GM12878 (cell line): ENCODE data around the gene UTF1. TPM values are rescaled to one million over a fixed set of nuclear protein-coding genes. Genes with fewer than 3 reads are reported as not detected.

Experiments used
- ATAC-seq: fragments of 200-7000 bp; cut with Tn5 transposase; 3 replicates; pipeline ENCODE4 v1.9.1; 2020; ENCODE audit warnings: mild to moderate bottlenecking, moderate library complexity
- BruUV-seq: library from RNA; stranded (reverse); fragments of 400-500 nt; replicated peaks from 2 replicates; lab custom pipeline; 2021; lab: Mats Ljungman, UMichigan
- CTCF ChIA-PET: fragments of 300-600 bp; sonication (Branson Sonifier 250); formaldehyde crosslinking; extraction: SDS; loops from one replicate; lab custom pipeline; 2021; ENCODE audit warnings: inconsistent platforms; lab: Yijun Ruan, JAX
- POLR2A ChIA-PET: fragments of 350-600 bp; formaldehyde crosslinking; extraction: SDS; loops from one replicate; lab custom pipeline; 2021; ENCODE audit warnings: inconsistent platforms; lab: Charles Lee
- RAD21 ChIA-PET: fragments of 300-600 bp; sonication (Branson Sonifier 250); formaldehyde crosslinking; loops from one replicate; lab custom pipeline; 2023; ENCODE audit warnings: antibody characterized with exemption; ENCODE audit not compliant: unreplicated experiment; lab: Charles Lee
- SMC1A ChIA-PET: fragments of 300-600 bp; sonication (Branson Sonifier 250); formaldehyde crosslinking; loops from one replicate; lab custom pipeline; 2023; ENCODE audit not compliant: unreplicated experiment, uncharacterized antibody; lab: Charles Lee
- DNase-seq: peaks from one replicate; pipeline ENCODE4 v3.0.0-alpha.2; 2011; ENCODE audit warnings: low read depth, low spot score
- FAIRE-seq: peaks from 3 replicates; lab custom pipeline; 2011; peaks lifted over from hg19 to GRCh38; lab: Jason Lieb, UNC
- H2AFZ ChIP-seq: 2 replicates; pipeline ENCODE4 v1.6.0; 2011; ENCODE audit warnings: low read depth, low read length, control low read depth; ENCODE audit not compliant: control insufficient read depth
- H3K27ac ChIP-seq: 2 replicates; pipeline ENCODE4 v1.5.1; 2011; ENCODE audit warnings: control low read depth; ENCODE audit not compliant: control insufficient read depth, insufficient read depth
- H3K27me3 ChIP-seq, 2 experiments: replicated peaks in 1 of 2; 2 replicates each; pipeline versions ENCODE4 v1.6.0 to v1.6.1; 2011; ENCODE audit warnings: low read length in 1 of 2; ENCODE audit not compliant: control insufficient read depth in 2 of 2, insufficient read depth in 2 of 2
- H3K36me3 ChIP-seq, 2 experiments: 2 replicates each; pipeline ENCODE4 v1.5.1; 2011; ENCODE audit warnings: low read length in 1 of 2; ENCODE audit not compliant: control insufficient read depth in 2 of 2, insufficient read depth in 2 of 2
- H3K4me1 ChIP-seq: 2 replicates; pipeline ENCODE4 v1.6.1; 2011; ENCODE audit warnings: mild to moderate bottlenecking, low read length, moderate library complexity, mixed read lengths; ENCODE audit not compliant: control insufficient read depth, insufficient read depth
- H3K4me2 ChIP-seq: 2 replicates; pipeline ENCODE4 v1.6.0; 2011; ENCODE audit warnings: control low read depth; ENCODE audit not compliant: control insufficient read depth, insufficient read depth
- H3K4me3 ChIP-seq: fragments of 200-600 bp; sonication (generic); 2 replicates; pipeline ENCODE4 v1.5.1; 2016
- H3K79me2 ChIP-seq: 2 replicates; pipeline ENCODE4 v1.6.0; 2011; ENCODE audit warnings: low read length; ENCODE audit not compliant: control insufficient read depth, insufficient read depth
- H3K9ac ChIP-seq: 2 replicates; pipeline ENCODE4 v1.8.0; 2011; ENCODE audit warnings: low read length, control low read depth, mixed read lengths; ENCODE audit not compliant: control insufficient read depth, insufficient read depth
- H3K9me3 ChIP-seq: replicated peaks from 3 replicates; pipeline ENCODE4 v1.5.1; 2011; ENCODE audit warnings: mild to moderate bottlenecking, low read length; ENCODE audit not compliant: control insufficient read depth, insufficient read depth
- H4K20me1 ChIP-seq: 2 replicates; pipeline ENCODE4 v1.6.0; 2011; ENCODE audit not compliant: control insufficient read depth, insufficient read depth
- DPF2 ChIP-seq: fragments of 450-650 bp; IDR thresholded peaks from 2 replicates; pipeline ENCODE4 v1.6.1; 2017; ENCODE audit warnings: mild to moderate bottlenecking
- HDAC2 ChIP-seq: fragments of 200-600 bp; sonication (generic); IDR thresholded peaks from 2 replicates; pipeline ENCODE4 v1.6.1; 2017
- IRF3 ChIP-seq: fragments of 450-650 bp; IDR thresholded peaks from 2 replicates; pipeline ENCODE4 v1.6.1; 2014; ENCODE audit warnings: mild to moderate bottlenecking
- ZBTB40 ChIP-seq: fragments of 450-650 bp; IDR thresholded peaks from 2 replicates; pipeline ENCODE4 v1.6.1; 2016; ENCODE audit warnings: mild to moderate bottlenecking, moderate library complexity, borderline replicate concordance
- WGBS: methylation state at CpG from one replicate; pipeline ENCODE4 v1.1.6; 2016; ENCODE audit warnings: low lambda C conversion rate; ENCODE audit not compliant: insufficient replicate concordance, insufficient coverage; ENCODE audit errors: missing lambda C conversion rate; 5-methylcytosine and 5-hydroxymethylcytosine counted together
- in situ Hi-C: fragments of 300-500 bp; cut with MboI; formaldehyde crosslinking; loops from 9 replicates; pipeline ENCODE4 v1.14.3; 2018; ENCODE audit warnings: mixed read lengths
- intact Hi-C: fragments of 100-400 bp; cut with micrococcal nuclease; formaldehyde crosslinking; loops from one replicate; pipeline ENCODE4 v1.14.2; 2022; ENCODE audit not compliant: unreplicated experiment
- polyA plus RNA-seq, 11 experiments: library from polyadenylated mRNA; depleted of rRNA in 4 of 11; unstranded in 6 of 11; stranded (reverse) in 5 of 11; fragments of >200 nt; fragmentation: Nextera tagmentation in 4 of 11; fragmentation: Illumina TruSeq in 1 of 11; extraction: Ambion mirVana in 4 of 11; extraction: Trizol in 1 of 11; gene quantifications; 1 replicate in 1 of 11; 2 replicates in 10 of 11; pipeline versions ENCODE4 v1.2.1 to v1.2.3, GENCODE V29; 2011 to 2016; ENCODE audit warnings: inconsistent platforms in 2 of 11, missing spikeins in 2 of 11, low read depth in 1 of 11
- total RNA-seq, 4 experiments: library from RNA; depleted of rRNA in 3 of 4; stranded (reverse); fragments of >200 nt in 3 of 4; fragmentation: Illumina TruSeq in 1 of 4; extraction: Trizol in 1 of 4; gene quantifications; 2 replicates each; pipeline versions ENCODE4 v1.2.1 to v1.2.3, GENCODE V29; 2013 to 2021

UTF1 gene
- total and polyA plus RNA-seq, 10 of the 15 experiments (the other 5 are each of a cell fraction or from before 2014, with no cell fraction given) = not detected

- TF ChIP-seq ZBTB40 (no peak), DPF2 (no peak), HDAC2 (no peak)
These were observed 15.3 kb upstream of the UTF1 start (continued) for GRCh38 chr10:133214468-133215410.

DNA sequence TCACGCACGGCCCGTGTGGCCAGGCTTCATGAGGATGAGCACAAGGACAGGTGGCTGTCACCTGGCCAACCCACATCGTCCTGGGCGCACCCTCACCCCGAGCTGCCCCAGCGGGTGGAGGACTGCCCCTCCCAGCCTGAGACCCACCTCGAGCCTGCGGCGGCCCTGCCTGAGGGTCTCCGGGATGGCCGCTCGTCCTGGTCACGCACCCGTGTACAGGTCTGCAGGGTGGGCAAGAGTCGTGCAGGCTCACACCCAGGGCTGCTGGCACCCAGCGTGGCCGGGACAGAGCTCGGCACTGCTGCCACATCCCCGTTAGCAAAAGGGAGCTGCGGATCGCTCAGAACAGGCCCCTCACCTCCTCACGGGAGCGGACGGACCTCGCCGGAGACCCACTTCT is 14.4 kb upstream of the UTF1 start:
- no peak overlapping the region for H3K27ac ChIP-seq
- intact Hi-C loops (no loop called here), in situ Hi-C loops (no loop called here)
- BruUV-seq = no TSS peak
- H3K4me2 ChIP-seq = no peak overlapping the region
- no peaks in the 10 kb centered on the region for H3K36me3 ChIP-seq
- RAD21 ChIA-PET = no interaction called here
- no peaks in the 10 kb centered on the region for H3K27me3 ChIP-seq
- ATAC-seq (no peak), FAIRE-seq (no peak), DNase-seq (no peak)
- H3K4me3 ChIP-seq = no peak overlapping the region
- H3K4me1 ChIP-seq = no peaks in the 10 kb centered on the region
- SMC1A ChIA-PET = no interaction called here
- H4K20me1 ChIP-seq = no peaks in the 10 kb centered on the region
- no peaks in the 10 kb centered on the region for H3K79me2 ChIP-seq
- no peak overlapping the region for H2AFZ ChIP-seq
- TF ChIP-seq IRF3 = no peak
- WGBS = 78% methylated on average over 25 of the region's 27 CpGs
- POLR2A ChIA-PET = no interaction called here
- H3K9ac ChIP-seq = no peak overlapping the region
- CTCF ChIA-PET = no interaction called here
- H3K9me3 ChIP-seq = no peaks in the 10 kb centered on the region
